ENCODE measurements around the gene ZNF80.

ZNF80 gene

GRCh38 chr3:114218578-114219185 lies 18.7 kb downstream of the ZNF80 start:
- DNase-seq, result peak in 1 of 5 donors; percentile 46

GRCh38 chr3:114218006-114218405 lies 19.4 kb downstream of the ZNF80 start:
- DNase-seq, result peak in 1 of 5 donors; percentile 36

GRCh38 chr3:114217266-114217665 lies 20.1 kb downstream of the ZNF80 start:
- no peak for DNase-seq

DNA sequence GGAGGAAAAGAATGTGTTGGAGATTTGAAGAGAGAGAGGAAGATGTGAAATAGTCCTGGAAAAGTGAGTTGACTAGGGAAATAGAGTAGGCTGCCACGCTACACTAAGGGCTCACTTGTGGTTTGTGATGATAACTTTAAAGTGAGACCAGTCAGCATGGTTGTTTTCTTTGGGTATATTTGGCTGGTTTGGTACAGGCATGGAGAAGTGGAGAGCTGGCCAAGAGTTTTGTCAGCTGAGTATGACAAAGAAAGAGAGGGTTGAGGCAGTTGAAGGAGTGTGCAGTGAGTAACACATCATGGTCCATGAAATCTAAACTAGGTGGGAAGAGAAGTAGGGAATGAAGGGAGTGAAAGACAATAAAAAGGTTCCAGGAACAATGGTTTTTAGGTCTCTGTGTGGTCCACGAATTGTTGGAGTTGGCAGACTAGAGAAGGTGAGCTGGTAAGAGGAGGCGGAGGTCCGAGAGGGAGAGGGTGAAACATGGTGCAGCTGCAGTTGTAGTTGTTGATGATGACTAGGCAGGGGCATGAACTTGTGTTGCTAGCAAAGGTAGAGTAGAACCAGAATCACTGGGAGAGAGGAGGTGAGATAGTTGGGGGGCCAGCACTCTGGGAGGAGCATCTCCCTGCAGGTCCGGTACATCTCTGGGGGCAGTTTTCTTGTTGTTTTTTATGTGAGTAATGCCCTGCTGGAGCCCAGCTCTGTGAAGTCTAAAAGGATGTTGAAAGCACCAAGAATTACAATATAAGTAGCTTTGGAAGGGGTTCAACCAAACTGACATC lies 21.0 kb downstream of the ZNF80 start:
- no peak for DNase-seq

- peak in 4 of 5 donors; percentile 31 to 94 (median 38) for DNase-seq
Observed at GRCh38 chr3:114214542-114215341, 22.6 kb downstream of the ZNF80 start.

DNA sequence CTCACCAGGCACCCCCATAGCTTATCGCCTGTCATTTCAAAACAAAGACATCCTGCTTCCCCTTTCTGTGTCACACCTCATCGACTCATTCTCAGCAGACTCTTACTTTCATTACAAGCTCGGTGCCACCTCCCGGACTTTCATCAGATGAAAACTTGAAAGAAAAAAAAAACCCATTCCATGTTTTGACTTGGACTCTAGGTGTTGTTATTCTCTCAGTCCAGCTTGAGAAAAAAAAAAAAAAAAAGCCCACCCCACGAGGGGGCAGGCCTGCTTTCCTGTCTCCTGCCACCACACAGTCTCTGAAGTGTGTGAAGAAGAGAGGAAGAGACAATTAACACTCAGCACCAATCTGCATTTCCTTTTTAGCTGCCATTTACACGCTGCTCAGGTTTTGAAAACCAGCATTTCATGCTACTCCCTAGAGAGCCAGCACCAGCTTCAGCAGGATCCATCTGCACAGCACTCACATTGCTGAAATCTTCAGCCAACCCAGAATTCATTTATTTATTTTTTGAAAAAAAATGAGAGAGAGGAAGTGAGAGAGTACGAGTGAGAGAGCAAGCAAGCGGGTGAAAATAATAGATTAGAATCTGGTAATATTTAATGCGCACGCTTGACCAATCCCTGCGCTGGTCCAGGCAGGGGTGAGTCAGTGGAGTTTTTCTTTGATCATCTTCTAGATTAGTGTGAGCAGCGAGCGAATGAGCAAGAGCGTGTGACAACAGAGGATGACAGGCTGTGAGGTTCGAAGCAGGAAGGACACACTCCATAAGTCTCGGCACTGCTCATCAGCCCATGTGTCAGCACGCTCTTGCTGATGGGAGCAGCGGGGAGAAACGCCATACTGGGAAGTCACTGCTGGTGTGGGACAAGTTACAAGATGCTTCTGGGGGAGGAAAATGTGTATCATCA lies 23.5 kb downstream of the ZNF80 start:
- DNase-seq, result peak; percentile 44 to 93 (median 55)

GRCh38 chr3:114213292-114213626 lies 24.1 kb downstream of the ZNF80 start:
- DNase-seq, result no peak

DNA sequence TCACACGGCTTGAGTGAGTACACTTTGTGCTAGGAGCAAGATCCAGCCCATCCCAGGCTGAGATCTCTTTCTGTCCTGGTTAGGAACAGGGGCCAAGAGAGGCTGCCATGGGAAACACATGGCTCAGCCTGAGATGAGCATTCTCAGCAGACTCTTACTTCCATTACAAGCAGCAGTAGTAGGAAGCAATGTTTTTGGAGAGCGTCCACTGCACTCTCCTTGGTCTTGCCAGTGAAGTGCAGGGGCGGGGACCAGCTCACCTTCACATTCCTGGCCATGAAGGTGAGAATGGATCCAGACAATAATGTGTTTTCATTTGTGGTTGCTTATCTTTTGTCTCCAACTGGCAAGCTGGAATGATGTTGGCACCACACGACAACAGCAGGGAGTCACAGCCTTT lies 24.7 kb downstream of the ZNF80 start:
- no peak for DNase-seq

GRCh38 chr3:114207768-114208167 lies 29.6 kb downstream of the ZNF80 start:
- no peak for DNase-seq

DNA sequence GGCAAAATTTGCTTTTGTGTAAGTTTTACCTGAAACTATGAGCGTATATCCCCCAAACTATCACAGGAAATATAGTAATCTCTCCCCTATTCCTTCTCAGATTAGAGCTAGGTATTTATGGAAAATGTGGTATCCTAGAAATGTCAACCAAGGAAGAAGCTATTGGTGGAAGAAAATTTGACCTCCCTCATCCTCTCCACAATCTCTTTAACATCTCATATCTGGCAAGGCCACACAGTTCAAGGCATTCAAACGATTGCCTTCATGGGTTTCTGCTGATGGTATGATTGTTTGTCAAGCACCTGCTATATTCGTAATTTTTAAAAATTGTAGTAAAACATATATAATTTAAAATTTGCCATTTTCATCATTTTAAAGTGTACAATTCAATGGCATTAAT lies 31.0 kb downstream of the ZNF80 start:
- no peak for DNase-seq

DNA sequence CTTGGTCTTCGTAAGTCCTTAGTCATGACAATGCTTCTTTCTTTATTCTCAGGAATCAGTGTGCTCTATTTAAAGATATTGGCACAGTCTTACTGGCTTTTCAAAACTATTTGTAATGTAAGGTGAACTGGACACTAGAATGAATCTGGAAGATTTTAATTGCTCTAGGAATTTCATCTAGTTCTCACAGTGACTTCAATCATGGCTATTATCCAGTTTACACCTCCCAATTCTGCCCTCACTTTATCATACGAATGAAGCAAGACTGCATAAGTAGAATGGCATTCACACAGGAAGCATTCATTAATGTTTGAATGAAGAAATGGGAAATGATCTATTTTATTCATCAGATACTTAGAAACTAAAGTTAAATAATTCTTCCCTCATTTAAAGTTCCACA lies 31.8 kb downstream of the ZNF80 start:
- no peak for DNase-seq

DNA sequence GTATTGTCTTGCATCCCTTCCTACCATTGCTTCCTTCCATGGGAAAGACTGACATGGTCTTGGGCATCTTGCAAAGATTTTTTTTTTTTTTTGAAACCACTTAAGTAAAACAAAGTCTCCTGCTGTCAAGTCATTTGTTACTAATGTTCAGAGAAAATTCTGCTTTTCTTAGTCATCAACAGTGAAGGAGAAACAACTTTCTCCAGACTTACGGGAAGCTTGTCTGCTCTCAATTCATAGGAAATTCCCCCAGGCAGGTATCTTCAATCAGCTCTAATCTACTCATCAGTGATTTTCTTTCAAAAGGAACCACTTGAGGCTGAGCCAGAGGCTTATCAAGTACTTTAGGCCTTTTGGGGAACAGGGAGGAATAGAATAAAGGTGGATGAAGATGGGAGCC lies 42.6 kb downstream of the ZNF80 start:
- no peak for DNase-seq

DNA sequence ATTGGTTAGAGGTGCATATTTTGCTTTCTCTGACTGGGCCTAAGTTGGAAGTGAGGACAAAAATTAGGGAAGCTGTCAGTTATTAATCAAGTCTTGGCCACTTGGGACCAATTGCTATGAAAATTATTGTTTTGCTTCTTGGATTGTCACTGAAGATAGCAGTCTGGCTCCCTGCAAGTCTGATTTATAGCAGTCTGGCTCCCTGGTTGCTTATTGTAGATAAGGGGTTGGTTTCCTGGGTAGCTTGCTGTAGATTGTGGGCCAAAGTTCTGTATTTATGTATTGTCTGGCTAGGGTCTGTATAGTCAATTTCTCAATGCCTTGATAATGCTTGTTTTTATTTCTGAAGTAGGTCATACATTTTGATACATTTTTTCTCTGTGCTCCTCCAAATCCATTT lies 45.2 kb downstream of the ZNF80 start:
- DNase-seq, result no peak

- DNase-seq, result no peak
Observed at GRCh38 chr3:114186501-114186900, 50.9 kb downstream of the ZNF80 start.
